CD4-positive, alpha-beta T cell treated with Interleukin-10 for 1 hour (primary cell): Measurements from ENCODE around the gene CALHM6.

ENCODE experiments used
- DNase-seq: peaks from one replicate; pipeline ENCODE4 v3.0.0-alpha.2; 2020

The CALHM6 gene

DNA sequence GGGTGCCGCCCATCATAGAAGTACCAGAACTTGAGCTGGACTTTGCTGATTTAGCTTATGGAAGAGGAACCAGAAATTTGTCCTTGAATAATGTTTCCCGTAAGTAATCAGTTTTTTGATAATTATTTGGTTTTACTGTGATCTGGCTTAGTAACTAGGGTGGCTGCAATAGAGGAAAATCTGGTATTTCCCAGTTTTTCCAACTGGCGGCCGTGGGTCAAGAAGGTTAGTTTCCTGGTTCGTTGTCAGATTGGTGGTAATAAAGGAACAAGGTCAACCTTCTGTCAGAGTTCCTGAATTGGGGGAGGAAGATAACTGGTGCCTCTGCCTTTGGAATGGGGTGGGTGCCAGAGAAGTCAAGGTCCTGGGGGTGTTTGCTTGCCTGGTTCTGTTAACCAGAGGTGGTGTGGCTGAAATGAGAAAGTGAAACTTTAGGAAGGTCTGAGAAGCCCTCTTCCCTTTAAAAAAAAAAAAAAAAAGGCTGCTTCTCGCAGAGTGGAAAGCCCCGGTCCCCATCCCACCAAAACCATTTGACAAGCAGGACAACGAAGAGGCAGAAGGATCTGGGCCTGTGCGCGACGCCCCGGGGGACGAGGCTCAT is at the start of gene CALHM6:
Gene CALHM6 (plus strand): TSS at position 45 of the 601 bp plus-strand sequence. CDS start 555 bp downstream, at position 600.
- DNase-seq = no peak

DNA sequence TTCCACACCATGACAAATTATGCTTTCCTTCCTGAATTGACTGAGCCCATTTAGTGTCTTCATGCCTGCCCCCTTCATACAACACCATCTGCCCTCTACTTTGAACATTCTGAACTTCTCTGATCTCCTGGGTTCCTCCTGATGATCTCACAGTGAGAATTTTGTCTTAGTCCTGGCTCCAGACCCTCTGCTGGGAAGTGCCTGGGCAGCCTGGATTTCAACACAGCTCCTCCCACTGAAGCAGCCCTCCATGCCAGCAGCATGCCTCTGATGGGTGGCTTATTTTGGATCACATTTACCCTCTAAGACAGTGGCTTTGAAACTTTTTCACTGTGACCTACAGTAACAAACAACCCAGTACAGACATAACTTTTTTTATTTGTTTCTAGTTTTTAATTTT is 48.9 kb upstream of the CALHM6 start:
- DNase-seq = no peak

GRCh38 chr6:116413357-116413756 is 47.8 kb upstream of the CALHM6 start:
- DNase-seq = no peak

DNA sequence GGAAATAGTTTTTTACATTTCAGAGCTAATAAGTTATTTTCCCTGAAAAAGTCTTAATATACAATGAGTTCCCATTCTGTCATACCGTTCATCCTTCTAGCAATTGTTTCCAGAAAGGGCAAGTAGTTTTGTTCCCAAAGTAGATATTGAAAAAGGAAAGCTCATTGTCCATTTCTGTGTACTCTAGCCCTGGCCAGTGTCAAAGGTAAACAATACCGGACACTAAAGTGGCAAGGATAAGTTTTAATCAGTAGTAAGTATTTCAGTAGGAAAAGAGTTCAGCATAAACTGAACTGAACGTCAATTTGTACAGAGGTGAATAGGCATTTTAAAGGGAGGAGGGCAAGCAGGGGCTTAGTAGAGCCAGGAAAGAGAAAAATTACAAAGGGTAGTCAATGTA is 43.5 kb upstream of the CALHM6 start:
- DNase-seq = no peak

GRCh38 chr6:116419069-116419786 is 41.9 kb upstream of the CALHM6 start:
- DNase-seq = no peak

DNA sequence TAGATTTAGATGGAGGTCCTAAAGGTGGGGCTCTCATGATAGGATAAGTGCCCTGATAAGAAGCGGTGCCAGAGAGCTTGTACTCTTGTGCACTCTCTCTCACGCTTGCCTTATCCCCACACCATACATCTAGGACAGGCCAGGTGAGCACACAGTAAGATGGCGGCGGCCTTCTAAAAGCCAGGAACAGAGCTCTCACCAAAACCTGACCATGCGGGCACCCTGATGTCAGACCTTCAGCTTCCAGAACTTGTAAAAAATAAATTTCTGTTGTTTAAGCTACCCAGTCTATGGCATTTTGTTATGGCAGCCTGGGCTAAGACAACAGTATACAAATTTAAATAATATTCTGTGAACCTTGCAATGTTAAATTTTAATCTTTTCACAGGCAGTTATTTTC is 40.8 kb upstream of the CALHM6 start:
- DNase-seq = no peak

- DNase-seq = no peak
These were observed 38.9 kb upstream of the CALHM6 start for GRCh38 chr6:116422238-116422637.

DNA sequence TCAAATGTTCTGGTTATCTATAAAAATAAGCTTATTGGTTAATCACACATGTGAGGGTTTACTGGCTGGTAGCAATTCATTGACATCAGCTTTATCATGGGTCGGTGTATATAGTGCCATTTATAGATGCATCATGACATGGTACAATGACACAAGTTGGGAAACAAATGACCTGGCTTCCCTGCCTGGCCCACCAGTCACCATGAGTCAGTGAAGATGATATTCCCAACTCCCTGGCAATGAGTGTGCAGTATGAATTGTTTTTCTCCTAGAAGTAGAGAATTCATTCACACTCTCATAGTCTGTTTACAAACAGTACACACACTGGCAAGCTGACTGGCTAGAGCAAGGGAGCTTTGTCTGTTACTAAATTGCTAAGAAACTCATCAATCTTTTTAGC is 37.2 kb upstream of the CALHM6 start:
- no peak for DNase-seq

- DNase-seq = no peak
These were observed 34.6 kb upstream of the CALHM6 start for GRCh38 chr6:116426551-116426950.

GRCh38 chr6:116429111-116429510 is 32.1 kb upstream of the CALHM6 start:
- no peak for DNase-seq

DNA sequence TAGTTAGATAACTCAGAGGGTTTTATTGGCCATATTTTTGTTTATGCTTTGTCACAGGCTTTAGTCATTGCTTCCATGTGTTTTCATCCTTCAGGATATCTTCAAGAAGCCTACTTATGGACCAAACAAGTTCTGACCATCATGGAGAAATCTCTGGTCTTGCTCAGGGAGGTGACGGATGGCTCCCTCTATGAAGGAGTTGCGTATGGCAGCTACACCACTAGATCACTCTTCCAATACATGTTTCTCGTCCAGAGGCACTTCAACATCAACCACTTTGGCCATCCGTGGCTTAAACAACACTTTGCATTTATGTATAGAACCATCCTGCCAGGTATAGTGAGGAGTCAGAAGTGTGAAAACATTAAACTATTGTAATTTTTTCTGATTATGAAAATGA is 30.3 kb upstream of the CALHM6 start:
- DNase-seq = no peak

DNA sequence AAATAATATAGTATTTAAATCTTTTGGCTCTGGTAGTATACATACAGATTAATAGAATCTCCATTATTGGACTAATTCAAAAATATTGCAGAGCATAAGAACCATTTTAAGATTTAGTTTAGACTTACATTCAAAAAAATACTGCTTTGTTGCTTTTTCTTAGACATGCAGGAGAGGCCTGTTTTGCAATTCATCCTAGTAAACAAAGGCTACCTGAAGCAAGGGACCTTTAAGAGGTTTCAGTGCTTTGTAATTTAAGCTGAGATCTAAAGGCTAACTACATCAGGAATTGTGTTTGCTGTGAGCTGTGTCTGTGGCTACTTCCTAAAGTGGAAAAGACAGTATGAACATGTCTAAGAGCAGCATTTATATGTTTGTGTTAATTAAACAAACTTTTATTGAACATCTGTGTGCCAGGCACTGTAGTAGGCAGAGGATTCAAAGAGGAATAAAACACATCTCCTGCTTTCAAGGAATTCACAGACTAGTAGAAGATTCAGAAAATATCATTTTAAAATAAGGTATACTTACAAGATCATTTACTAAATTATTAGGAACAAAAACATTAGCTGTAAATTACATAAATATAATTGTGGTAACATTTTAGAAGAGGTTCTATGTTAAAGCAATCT is 29.1 kb upstream of the CALHM6 start:
- no peak for DNase-seq

GRCh38 chr6:116433206-116433712 is 27.9 kb upstream of the CALHM6 start:
- no peak for DNase-seq

DNA sequence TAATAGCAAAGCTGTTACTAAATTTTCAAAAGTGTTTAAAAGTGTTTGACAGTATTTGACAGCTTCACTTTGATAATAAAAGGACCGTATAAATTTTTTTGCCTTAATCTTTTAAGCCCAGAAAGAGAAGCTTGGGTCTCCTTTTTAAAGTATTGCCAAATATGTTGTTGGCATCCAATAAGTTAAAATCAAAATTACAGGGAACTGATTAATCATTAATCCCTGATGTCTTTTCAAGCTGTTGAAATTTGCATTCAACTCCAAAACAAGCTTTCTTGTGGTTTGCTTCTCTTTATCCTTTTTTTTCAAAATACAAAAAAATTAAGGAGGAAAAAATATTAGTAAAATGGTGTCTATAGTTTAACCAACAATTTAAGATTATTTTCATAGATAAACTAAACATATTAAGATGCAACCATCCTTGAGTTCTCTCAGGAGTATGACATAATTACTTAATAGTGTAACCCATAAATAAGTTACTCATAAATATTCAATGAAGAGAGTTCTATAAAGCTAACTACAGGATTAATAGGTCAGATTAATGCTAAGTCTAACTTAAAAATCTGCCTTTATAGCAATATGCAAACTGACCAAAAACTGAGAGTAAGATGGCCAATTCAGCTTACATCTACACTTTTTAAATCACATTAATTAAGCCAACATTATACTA is 27.0 kb upstream of the CALHM6 start:
- no peak for DNase-seq

DNA sequence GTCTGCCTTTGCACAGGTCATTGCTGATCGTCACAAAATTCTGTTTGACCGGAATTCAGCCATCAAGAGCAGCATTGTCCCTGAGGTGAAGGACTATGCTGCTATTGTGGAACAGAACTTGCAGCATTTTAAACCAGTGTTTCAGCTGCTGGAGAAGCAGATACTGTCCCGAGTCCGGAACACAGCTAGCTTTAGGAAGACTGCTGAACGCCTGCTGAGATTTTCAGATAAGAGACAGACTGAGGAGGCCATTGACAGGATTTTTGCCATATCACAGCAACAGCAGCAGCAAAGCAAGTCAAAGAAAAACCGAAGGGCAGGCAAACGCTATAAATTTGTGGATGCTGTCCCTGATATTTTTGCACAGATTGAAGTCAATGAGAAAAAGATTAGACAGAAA is 24.6 kb upstream of the CALHM6 start:
- DNase-seq = no peak

- no peak for DNase-seq
These were observed 23.5 kb upstream of the CALHM6 start for GRCh38 chr6:116437656-116438055.

DNA sequence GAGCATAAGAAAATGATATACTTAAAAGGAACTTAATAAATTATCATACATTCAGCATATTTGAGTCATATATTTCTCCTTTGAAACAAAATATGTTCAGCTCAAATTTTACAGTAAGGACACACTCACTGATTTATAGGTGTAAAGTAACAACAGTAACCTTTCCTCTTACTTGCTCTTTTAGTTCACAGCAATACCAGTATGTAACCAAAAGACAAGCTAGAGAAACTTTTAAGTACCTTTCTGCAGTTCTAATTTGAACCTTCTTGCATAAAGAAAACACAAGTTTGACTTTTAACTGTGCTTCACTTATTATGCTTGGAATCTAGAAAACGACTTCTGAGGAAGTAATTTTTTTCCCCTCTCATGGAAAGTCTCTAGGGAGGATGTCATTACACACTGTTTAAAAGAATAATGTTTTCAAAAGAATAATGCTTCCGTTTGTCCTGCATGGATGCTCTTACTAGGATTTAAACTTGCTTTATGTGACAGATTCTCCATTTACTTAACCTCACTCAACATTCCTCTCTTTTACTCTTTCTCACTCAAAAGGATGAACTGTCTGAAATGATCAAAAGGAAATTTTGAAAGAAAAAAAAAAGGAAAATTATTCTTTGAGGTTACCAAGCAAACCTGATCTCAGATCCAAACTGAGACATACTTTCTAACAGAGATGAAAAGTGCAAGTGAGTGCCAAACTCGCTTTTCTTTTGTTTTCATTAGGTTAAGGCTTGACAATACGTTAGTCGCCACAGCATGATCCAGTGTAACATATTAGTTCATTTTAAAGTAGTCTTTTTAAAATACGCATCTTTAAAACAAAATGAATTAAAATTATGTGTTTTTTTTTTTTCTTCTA is 22.4 kb upstream of the CALHM6 start:
- no peak for DNase-seq

DNA sequence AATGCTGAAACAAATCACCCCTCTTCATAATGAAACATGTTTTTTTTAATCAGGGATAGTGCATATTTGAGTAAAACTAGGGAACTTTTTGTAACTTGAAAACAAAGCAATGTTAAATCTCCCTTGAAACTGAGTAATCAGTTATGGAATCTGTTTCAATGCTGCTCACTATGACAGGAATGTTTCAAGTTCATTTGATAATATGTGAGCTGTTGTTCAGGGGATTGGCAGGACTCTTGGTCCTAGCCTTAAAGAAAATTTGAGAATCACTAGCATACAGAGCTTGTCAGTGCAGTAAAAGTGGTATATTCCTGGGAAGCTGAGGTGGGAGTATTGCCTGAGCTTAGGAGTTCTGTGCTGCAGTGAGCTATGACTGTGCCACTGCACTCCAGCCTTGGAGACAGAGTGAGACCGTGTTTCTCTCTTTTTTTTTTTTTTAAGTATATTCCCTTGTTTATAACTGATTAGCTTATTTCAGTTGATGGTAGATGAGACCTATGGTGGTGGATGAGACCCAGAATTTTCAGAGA is 21.6 kb upstream of the CALHM6 start:
- no peak for DNase-seq

DNA sequence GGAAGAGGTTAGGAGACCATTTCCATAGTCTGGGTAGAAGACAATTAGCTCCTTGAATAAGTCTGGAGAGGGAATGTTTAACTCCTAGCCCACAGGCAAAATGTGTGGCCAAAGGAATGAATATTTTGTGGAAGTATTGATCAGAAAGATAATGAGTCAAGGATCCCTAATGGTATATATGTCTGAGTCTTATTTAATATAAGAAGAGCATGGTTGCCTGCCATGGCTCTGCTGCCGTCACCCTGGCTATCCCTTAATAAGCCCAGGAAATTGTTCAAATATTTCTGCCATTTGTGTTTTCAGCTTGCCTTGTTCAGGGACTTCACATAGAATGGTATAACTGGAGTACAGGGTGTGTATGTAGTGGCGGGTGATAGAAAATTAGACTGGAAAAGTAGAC is 18.1 kb upstream of the CALHM6 start:
- no peak for DNase-seq

- DNase-seq = peak; percentile 30
These were observed 17.1 kb upstream of the CALHM6 start for GRCh38 chr6:116444092-116444491.

GRCh38 chr6:116444575-116444974 is 16.6 kb upstream of the CALHM6 start:
- DNase-seq = no peak

GRCh38 chr6:116445102-116445501 is 16.1 kb upstream of the CALHM6 start:
- no peak for DNase-seq
